GM18873 (cell line): ENCODE data around the gene PLXNB3.
"Not testable (repeated sequence)": the region's sequence is repeated elsewhere in the genome, so short reads cannot be mapped to it uniquely, and the experiment has no call there.

Source experiments
- ATAC-seq: cut with Tn5 transposase; IDR thresholded peaks from one replicate; pipeline ENCODE4 v1.9.1; 2021; ENCODE audit warnings: mild to moderate bottlenecking, moderate library complexity, moderate number of reproducible peaks; ENCODE audit not compliant: unreplicated experiment, low FRiP score

PLXNB3 gene

DNA sequence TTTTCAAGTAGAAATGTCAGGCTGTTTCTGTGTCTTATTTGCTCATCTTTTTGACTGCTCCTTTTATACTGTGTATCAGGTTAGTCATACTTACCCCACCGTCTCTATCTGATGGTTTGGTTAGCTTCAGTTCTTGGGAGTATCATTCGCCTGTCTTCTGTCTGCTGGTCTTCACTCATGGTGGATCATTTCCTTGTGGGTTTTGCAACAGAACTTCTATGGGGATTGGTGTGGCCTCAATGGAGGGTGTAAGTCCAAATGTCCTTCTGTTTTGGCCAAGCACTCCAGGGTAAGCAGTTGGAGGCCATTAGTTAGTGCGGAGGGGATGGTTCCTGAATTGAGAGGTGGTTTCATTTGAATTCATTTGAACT is 32.2 kb upstream of the PLXNB3 start:
- ATAC-seq: no peak

DNA sequence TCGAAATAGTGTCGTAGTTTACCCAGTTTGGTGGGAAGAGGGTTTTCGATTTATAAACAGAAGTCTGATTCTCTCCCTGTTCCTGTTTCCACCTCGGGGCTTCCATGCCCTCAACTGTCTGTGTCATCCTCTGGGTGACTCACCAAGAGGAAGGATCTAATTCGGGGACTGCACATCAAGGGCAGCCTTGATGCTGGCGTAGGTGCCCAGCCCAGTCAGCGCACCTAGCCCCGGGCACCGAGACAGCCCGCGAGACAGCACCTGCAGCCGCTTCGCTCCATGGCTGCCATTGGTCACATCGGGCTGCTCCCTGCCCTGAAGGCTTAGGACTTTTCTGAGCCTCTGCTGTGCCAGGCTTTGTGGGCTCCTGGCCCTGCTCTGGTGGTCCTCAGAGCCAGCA is 31.6 kb upstream of the PLXNB3 start:
- no peak for ATAC-seq

DNA sequence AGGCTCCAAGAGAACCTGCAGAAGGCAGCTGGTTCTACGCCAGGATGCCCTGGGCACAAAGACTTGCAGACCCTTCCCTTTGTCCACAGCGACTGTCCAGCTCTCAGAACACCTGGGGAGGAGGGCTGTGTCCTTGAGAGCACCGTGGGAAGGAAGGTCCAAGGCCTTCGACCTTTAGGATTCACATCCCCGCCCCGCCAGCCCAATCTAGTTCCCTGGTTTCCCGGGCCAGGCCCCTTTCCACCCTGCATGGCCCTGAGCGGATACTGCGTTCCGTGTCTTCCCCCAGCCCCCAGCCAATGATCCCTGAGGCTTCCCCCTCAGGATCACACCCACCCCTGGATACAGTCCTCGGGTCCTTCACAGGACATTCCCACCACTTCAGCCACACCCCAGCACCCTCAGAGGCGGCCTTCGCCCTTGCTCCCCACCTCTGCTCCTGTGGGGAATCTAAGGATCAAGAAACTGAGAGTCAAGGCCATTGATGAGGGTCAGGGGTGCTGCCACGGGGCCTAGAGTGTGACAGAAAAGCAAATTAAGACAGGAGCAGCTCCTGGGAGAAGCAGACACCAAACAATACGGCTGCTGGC is 30.3 kb upstream of the PLXNB3 start:
- no peak for ATAC-seq

DNA sequence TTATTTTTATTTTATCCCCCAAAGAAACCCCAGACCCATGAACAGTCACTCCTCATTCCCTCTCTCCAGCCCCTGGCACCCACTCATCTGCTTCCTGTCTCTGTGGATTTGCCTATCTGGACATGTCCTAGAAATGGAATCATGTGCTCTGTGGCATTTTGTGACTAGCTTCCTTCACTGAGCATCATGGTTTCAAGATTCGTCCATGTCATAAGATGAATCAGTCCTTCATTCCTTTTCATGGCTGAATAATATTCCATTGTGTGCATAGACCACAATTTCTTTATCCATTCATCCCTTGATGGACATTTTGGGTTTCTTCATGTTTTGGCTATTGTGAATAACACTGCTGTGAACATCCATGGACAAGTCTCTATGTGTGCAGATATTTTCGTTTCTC is 29.2 kb upstream of the PLXNB3 start:
- no peak for ATAC-seq

DNA sequence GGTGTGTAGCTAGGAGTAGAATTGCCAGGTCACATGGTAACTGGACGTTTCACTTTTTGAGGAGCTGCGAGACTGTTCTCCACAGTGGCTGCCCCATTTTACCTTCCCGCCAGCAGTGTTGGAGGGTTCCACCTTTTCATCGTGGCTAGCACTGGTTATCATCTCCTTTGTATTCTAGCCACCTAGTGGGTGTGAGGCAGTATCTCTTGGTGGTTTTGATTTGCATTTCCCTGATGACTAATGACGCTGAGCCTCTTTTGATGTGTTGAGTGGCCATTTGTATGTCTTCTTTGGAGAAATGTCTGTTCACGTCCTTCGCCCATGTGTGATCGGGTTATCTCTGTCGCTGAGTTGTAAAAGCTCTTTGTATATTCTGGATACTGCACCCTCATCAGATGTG is 28.8 kb upstream of the PLXNB3 start:
- no peak for ATAC-seq

DNA sequence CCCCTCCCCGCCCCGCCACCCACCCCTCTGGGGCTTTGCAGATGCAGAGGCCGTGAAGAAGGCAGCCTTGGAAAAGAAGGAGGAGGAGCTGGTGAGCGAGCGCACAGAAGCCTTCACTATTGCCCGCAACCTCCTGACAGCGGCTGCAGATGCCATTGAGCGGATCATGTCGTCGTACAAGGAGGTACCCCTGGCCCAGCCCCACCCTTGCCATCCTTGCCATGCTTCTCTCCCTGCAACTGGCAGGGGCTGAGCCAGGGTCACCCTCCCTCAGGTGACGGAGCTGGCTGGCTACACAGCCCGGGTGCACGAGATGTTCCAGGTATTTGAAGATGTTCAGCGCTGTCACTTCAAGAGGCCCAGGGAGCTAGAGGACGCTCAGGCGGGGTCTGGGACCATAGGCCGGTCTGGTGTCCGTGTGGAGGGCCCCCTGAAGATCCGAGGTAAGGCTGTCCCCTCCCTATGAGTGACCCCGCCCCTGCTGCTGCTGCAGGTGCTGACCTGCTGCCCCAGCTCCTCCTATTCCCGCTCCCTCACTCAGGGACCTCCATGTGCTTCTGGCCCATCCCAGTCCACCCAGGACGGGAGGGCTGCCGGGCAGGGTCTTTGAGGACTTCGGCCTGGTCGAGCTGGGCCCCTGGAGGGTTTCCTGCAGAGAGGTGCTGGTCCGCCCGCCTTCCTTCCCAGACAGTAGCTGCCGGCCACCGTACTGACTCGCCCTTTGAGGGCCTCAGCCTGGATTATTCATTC is 27.8 kb upstream of the PLXNB3 start:
- ATAC-seq: no peak

DNA sequence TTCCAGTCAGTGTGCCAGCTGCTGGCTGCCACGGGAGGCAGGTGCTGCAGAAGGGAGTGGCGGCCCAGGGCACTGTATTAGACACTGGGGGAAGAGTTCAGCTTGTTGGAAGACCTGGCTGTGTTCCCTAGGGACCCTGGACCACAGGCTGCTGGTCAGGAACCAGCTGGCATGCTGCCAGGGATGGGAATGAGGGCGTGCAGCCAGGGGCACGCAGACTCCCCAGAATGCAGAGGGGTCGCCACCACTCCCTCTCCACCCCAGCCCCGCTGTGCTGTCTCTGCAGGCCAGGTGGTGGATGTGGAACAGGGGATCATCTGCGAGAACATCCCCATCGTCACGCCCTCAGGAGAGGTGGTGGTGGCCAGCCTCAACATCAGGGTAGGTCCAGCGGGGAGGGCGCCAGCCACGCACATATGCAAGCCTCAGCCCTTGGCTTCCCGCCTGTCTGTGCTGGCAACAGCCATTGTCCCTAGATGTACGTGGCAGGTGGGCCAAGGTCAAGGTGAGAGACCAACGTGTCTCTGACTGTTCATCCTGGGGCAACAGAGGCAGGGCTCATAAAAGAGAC is 27.1 kb upstream of the PLXNB3 start:
- ATAC-seq: no peak

DNA sequence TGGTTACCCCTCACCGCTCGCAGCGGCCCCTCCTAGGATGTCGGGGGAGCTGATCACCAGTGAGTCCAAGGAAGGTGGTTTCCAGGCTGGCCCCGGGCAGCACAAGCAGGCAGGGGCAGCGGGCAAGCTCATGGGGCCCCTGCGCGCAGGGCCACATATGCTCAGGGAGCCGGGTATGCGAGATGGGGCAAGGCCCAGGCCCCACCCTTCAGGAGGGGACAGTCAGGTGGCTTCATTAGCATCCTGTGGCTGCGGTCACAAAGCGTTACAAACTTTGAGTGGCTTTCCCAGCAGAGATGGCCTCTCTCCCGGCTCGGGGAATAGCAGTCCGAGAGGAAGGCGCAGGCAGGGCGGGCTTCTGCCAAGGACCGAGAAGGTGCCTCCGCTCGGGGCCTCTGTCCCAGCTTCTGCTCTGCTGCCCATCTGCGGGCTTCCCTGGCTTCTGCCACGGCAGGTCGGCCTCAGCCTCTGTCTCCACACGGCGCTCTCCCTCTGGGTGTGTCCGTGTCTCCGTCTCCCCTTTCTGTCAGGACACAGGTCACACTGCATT is 25.9 kb upstream of the PLXNB3 start:
- ATAC-seq: no peak

DNA sequence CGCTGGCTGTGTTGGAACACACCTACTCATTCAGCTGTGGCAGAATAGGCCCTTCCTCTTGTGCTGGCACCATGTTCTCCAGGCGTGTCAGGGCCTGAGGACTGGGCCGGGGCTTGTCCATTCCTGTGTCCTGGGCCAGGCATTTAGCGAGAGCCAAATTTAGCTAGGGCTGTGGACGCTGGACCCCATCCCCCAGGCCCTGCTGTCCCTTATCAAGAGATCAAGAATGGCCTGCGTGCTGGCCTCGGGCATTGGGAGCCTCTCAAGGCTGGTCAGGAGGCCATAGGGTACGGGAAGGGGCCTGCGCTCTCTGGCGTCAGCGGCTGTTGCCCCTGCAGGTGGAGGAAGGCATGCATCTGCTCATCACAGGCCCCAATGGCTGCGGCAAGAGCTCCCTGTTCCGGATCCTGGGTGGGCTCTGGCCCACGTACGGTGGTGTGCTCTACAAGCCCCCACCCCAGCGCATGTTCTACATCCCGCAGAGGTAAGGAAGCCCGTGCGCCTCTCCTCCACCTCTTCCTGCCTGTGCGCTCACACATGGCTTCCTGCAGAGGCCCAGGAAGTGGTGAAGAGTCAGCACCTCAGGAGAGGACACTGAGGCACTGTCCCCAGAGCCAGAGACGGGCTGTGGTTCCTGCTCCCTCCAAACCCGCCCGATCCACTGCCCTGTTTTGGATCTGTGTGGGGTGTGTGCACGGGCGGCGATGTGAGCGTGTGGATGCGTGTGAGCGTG is 24.1 kb upstream of the PLXNB3 start:
- no peak for ATAC-seq

DNA sequence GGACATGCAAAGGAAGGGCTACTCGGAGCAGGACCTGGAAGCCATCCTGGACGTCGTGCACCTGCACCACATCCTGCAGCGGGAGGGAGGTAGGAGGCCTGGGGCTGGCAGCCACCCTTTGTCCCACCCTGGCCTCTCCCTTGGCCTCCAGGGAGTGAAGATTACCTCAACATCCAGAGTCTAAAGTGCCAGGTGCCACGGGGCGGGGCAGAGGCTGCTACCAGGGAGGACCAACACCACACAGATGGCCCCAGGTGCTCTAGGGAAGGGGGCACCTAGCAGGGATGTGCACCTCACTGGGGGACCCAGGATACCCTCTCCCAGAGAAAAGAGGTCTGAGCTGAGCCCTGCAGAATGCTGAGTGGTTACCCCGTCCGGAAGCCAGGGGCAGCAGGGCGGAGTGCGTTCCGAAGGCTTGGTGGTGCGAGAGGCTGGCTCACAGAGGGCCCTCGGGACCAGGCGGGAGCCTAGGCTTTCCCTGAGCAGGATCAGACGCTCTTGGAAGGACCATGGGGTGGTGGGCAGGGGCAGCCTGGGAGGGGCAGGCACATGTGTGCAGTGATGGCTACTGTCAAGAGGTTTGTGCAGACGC is 23.3 kb upstream of the PLXNB3 start:
- ATAC-seq: no peak

DNA sequence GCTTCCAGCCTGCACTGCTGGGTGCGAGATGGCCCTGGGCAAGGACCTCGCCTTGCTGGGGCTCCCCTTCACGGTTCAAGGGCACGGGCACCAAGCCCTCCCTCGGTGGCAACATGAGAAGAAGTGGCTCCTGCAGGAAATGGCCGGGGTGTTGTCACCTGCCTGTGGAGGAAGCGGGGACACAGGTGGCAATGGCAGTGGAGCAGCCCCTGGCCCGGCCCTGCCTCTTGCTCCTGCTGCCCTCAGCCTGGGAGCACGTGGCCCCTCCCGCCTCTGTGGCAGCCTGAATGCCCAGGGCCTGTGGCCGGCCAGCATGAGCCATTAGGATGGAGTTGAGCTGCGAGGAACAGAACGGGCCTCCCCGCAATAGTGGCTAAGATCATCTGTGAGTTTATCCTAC is 22.6 kb upstream of the PLXNB3 start:
- ATAC-seq: no peak

DNA sequence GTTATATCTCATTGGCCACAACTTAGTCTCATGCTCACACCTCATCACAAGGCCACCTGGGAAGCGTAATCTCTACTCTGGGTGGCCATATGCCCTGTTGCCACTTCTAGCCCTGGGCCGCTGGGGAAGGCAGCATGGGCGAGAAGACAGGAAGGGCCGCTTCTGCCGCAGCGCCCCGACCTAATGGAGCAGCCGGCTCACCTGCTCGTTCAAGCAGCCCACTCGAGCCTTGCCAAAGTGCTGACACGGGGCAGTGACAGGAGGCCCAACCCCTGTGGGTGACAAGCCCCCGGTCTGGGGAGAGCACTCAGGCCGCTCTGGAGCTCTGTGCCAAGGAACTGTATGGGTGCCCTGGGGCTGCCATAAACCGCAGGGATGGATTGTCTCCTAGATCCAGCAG is 21.9 kb upstream of the PLXNB3 start:
- not testable (repeated sequence) for ATAC-seq

DNA sequence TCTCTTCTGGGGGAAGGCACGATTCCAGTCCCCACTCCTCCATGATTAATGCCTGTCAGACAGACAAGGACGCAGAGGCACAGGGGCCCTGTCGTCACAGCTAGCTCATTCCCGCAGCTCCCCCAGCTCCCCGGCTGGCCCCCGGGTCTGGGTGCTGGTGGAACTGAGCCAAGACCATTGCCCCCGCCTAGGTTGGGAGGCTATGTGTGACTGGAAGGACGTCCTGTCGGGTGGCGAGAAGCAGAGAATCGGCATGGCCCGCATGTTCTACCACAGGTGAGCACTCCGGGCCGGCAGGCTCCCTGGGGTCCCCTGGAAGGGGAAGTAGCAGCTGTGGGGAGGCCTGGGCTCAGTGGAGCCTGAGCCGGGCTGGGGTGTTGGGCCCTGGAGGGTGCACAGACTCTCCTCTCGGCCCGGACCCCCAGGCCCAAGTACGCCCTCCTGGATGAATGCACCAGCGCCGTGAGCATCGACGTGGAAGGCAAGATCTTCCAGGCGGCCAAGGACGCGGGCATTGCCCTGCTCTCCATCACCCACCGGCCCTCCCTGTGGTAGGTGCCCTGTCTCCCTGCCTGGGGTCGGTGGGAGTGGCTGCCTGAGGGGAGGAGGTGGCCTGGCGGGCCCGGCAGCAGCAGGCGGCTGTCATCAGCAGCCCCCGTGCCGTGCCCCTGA is 21.1 kb upstream of the PLXNB3 start:
- ATAC-seq: not testable (repeated sequence)

DNA sequence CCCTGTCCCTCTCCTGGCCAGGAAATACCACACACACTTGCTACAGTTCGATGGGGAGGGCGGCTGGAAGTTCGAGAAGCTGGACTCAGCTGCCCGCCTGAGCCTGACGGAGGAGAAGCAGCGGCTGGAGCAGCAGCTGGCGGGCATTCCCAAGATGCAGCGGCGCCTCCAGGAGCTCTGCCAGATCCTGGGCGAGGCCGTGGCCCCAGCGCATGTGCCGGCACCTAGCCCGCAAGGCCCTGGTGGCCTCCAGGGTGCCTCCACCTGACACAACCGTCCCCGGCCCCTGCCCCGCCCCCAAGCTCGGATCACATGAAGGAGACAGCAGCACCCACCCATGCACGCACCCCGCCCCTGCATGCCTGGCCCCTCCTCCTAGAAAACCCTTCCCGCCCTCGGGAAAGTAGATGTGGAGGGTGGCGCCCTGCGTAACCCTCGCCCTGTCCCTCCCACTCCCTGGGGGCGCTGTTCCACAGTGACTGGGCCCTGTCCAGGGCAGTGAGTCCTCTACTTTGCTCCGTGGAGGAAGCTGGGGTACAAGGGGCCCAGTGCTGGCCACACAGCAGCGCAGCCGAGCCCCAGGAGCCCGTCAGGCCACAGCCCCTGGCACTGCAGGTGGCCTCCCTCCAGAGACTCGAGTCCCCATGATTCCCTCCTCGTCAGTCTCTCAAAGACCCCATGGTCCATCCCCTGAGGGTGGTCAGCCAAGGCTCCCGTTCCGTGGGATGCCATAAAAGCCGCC is 20.4 kb upstream of the PLXNB3 start:
- ATAC-seq: not testable (repeated sequence)

DNA sequence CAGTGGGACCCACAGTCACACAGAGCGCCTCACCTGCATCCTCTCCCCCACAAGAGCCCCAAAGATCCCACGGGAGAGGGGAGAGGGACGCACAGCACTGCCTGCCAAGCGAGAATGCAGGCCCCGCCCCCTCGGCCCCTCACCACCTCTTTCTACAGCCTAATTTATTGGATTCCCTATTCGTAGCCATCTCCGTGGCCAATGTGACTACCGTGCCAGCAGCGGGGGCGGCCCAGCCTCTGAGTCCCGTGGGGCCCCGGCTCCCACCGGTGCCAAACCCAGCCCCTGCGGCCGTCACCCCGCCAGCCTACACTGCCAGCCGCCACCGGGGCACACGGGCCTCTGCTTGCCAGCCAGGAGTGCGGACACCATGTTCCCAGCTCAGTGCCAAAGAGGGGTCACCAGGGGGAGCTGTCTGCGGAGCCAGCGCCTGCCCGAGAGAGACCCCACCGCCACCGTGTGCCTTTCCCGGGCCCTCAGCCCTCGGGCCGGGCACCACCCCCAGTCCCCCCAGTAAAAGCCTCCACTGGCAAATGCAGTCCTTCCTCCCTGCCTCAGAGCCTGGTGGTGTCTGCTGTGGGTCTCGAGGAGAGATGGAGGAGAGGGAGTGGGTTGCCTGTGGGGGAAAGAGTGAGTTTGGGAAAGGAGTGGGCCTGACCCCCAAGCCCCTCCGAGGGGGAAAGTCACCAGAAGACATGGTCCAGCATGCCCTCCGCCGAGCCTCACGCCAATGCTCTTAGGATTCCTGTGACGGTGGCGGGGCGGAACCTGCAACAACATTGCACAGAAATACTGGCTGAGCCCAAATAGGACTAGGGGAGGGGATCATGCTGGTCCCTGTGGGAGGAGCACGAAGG is 19.6 kb upstream of the PLXNB3 start:
- ATAC-seq: no peak

DNA sequence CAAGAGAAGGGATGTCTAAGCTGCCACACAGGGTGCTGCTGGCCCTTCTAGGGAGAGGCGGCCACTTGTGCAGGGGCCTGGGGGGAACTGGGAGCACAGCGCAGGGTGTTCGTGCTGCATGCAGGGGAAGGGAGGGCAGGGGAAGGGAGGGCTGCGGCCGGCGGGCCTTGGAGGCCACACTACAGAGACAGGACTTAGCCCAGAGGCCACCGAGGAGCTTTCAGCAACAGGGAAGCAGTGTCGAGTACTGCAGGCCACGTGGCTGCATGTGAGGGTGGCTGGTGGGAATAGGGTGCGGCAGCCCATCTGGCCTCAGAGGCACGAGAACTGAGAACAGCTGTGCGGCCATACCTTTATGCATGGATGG is 19.0 kb upstream of the PLXNB3 start:
- ATAC-seq: not testable (repeated sequence)

DNA sequence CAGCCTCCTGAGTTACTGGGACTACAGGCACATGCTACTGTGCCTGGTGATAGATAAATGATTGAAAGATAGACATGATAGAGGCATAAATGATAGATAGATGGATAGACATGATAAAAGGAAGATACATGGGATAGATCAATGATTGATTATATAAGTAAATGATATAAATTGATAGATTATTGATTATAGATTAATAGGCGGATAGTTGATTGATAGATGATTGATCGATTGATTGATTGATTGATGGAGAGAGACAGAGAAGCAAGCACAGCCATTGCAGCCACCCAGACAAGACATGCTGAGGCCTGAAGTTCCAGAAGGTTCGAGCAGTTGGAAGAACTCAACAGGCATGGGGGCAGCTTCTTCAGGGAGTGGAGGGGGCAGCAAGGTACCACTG is 17.7 kb upstream of the PLXNB3 start:
- ATAC-seq: no peak

DNA sequence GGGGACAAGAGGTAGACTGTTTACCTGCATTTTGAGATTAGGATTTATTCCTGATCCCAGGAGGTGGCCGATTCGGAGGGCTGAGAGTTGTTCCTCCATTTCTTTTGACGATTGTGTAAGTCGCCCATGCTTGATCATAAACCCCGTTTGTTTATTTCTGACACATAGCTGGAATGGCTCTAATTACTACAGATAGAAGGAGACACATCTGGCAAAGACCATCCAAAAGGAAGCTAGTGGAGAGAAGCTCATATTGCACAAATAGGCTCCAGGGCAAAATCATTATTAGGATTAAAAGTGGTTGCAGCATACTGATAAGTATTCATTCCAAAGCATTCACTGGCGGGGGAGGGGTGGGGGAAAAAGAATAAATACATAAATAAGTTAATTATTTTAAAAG is 17.1 kb upstream of the PLXNB3 start:
- ATAC-seq: not testable (repeated sequence)

DNA sequence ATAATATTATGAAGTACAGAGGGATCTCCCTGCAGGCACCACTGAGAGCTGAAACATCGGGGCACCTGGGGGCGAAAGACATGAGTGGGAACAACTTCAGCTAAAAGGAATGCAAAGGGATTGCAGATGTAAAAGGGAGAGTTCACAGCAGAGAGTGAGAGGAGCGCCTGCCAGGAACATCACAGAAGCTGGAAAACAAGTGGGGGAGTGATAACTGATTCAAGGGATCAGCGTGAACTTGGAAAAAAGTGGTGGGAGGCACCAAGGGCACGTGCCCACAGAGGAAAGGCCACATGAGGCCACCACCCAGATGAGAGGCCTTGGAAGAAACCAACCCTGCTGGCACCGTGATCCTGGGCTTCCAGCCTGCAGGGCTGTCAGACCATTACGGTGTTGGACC is 15.0 kb upstream of the PLXNB3 start:
- ATAC-seq: not testable (repeated sequence)
